ENCODE results near the gene IGF2BP2. TPM values are rescaled to one million over a fixed set of nuclear protein-coding genes. Genes with fewer than 3 reads are reported as not detected.

IGF2BP2 gene
- total and polyA plus RNA-seq, 9 of the 15 experiments (the other 6 are each of a cell fraction or from before 2014, with no cell fraction given) = 3.2 to 59.6 (median 30.5) TPM

GRCh38 chr3:185715091-185715490 lies 109.8 kb downstream of the IGF2BP2 start:
- Histone ChIP-seq H3K79me2 (ENCODE audit: control insufficient read depth, insufficient read depth, low read length) (peaks cover 68% of the 10 kb centered on the region), H2AFZ (ENCODE audit: low read depth, low read length) (no peak overlapping the region), H3K4me2 (ENCODE audit: insufficient read depth, low read length) (no peak overlapping the region), H3K27ac (ENCODE audit: extremely low read depth, low read depth, low read length) (no peak overlapping the region), H3K9me3 (replicated peaks; ENCODE audit: control insufficient read depth, insufficient read depth, low read depth, low read length) (no peaks in the 10 kb centered on the region), H3K27me3 (ENCODE audit: control insufficient read depth in 2 of 2, insufficient read depth in 2 of 2, low read length in 2 of 2) (no peaks in the 10 kb centered on the region), H3K9me1 (ENCODE audit: control insufficient read depth, insufficient read depth, low read length) (no peaks in the 10 kb centered on the region), H3K4me3 (no peak overlapping the region), H3K36me3 (ENCODE audit: control insufficient read depth, insufficient read depth, low read length) (no peaks in the 10 kb centered on the region; the same call in 2 of the 3 replicates), H3K9ac (ENCODE audit: insufficient read depth in 1 of 2, low read depth in 2 of 2, low read length in 2 of 2) (no peak overlapping the region; a peak in 1 of 4 replicates), H3K4me1 (replicated peaks in 1 of 2; ENCODE audit: control insufficient read depth in 2 of 2, insufficient read depth in 2 of 2, low read length in 2 of 2) (no peaks in the 10 kb centered on the region; a peak in 3 of 5 replicates), H4K20me1 (replicated peaks; ENCODE audit: control insufficient read depth, insufficient read depth, low read length) (peaks cover 4% of the 10 kb centered on the region; the same call in 1 of the 2 replicates)
- DNase-seq (ENCODE audit: extremely low read depth in 1 of 4, low spot score in 3 of 4) (no peak), ATAC-seq (no peak), FAIRE-seq (no peak)
- ChIA-PET POLR2A (no interaction called here), CTCF (ENCODE audit: low intra/inter-chr PET ratio) (no interaction called here)
- 57% methylated on average over 8 of the region's 8 CpGs for WGBS (ENCODE audit: insufficient coverage, low coverage, missing lambda C conversion rate)
- in situ Hi-C loops (cut with MboI) (no loop called here), intact Hi-C loops (cut with micrococcal nuclease) (no loop called here)
- TF ChIP-seq SPI1 (IDR thresholded peaks at IDR 0.05; ENCODE audit: borderline replicate concordance, low read depth, low read length) (0 out of 2 replicates have a peak, but pooled peaks have one; percentile 4), ZZZ3 (IDR thresholded peaks at IDR 0.05) (no peak), ZNF785 (CRISPR knock-in tag; IDR thresholded peaks at IDR 0.05) (no peak)
- no TSS peak for BruUV-seq (replicated peaks)

GRCh38 chr3:185714085-185714484 lies 110.8 kb downstream of the IGF2BP2 start:
- Histone ChIP-seq H3K79me2 (ENCODE audit: control insufficient read depth, insufficient read depth, low read length) (peaks cover 71% of the 10 kb centered on the region), H2AFZ (ENCODE audit: low read depth, low read length) (no peak overlapping the region), H3K4me1 (replicated peaks in 1 of 2; ENCODE audit: control insufficient read depth in 2 of 2, insufficient read depth in 2 of 2, low read length in 2 of 2) (no peaks in the 10 kb centered on the region; a peak in 4 of 5 replicates), H3K9me3 (replicated peaks; ENCODE audit: control insufficient read depth, insufficient read depth, low read depth, low read length) (no peaks in the 10 kb centered on the region), H3K36me3 (ENCODE audit: control insufficient read depth, insufficient read depth, low read length) (no peaks in the 10 kb centered on the region; the same call in 2 of the 3 replicates), H3K9ac (ENCODE audit: insufficient read depth in 1 of 2, low read depth in 2 of 2, low read length in 2 of 2) (no peak overlapping the region), H4K20me1 (replicated peaks; ENCODE audit: control insufficient read depth, insufficient read depth, low read length) (peaks cover 4% of the 10 kb centered on the region; the same call in 1 of the 2 replicates), H3K27me3 (ENCODE audit: control insufficient read depth in 2 of 2, insufficient read depth in 2 of 2, low read length in 2 of 2) (no peaks in the 10 kb centered on the region), H3K9me1 (ENCODE audit: control insufficient read depth, insufficient read depth, low read length) (no peaks in the 10 kb centered on the region), H3K4me3 (no peak overlapping the region), H3K4me2 (ENCODE audit: insufficient read depth, low read length) (no peak overlapping the region), H3K27ac (ENCODE audit: extremely low read depth, low read depth, low read length) (no peak overlapping the region)
- WGBS (ENCODE audit: insufficient coverage, low coverage, missing lambda C conversion rate) = 61% methylated on average over 2 of the region's 2 CpGs
- BruUV-seq (replicated peaks) = no TSS peak
- FAIRE-seq (no peak), DNase-seq (ENCODE audit: extremely low read depth in 1 of 4, low spot score in 3 of 4) (no peak), ATAC-seq (no peak)
- TF ChIP-seq NUFIP1 (IDR thresholded peaks at IDR 0.05; ENCODE audit: partially characterized antibody) = no peak
- TF ChIP-seq ZNF146 (CRISPR knock-in tag; IDR thresholded peaks at IDR 0.05; ENCODE audit: unreplicated experiment) = peak; percentile 17
- in situ Hi-C loops (cut with MboI) (no loop called here), intact Hi-C loops (cut with micrococcal nuclease) (no loop called here)
- CTCF ChIA-PET (ENCODE audit: low intra/inter-chr PET ratio) = no interaction called here
- POLR2A ChIA-PET = no interaction called here
